Fibroblast of villous mesenchyme (primary cell): Measurements from ENCODE around the gene VPS37B. TPM values are rescaled to one million over a fixed set of nuclear protein-coding genes. Genes with fewer than 3 reads are reported as not detected.
A peak's percentile ranks its signal among the peaks of the same experiment; 100 is the strongest.

ENCODE experiments used
- DNase-seq: peaks from one replicate; pipeline ENCODE4 v3.0.0-alpha.2; 2010; ENCODE audit warnings: low read depth
- H3K4me3 ChIP-seq: 2 replicates; pipeline ENCODE4 v1.5.1; 2011; ENCODE audit warnings: low read depth, mild to moderate bottlenecking, low read length
- CTCF ChIP-seq: IDR thresholded peaks from 2 replicates; pipeline ENCODE4 v1.5.1; 2012; ENCODE audit warnings: low read depth, mild to moderate bottlenecking, low read length; ENCODE audit not compliant: insufficient read depth
- total RNA-seq: library from RNA; depleted of rRNA; stranded (reverse); fragments of >200 nt; gene quantifications from 2 replicates; pipeline ENCODE4 v1.2.3, GENCODE V29; 2012

VPS37B gene
- total RNA-seq, 1 donor: 21.2 TPM

- TF ChIP-seq CTCF: no peak
- DNase-seq: no peak
- no peak overlapping the region for H3K4me3 ChIP-seq
Observed at GRCh38 chr12:122838841-122839240, 57.1 kb downstream of the VPS37B start.

GRCh38 chr12:122837306-122838265 is 58.3 kb downstream of the VPS37B start:
- H3K4me3 ChIP-seq: no peak overlapping the region
- no peak for DNase-seq
- no peak for TF ChIP-seq CTCF

GRCh38 chr12:122836027-122836921 is 59.6 kb downstream of the VPS37B start:
- peak overlapping the region; percentile 64 for H3K4me3 ChIP-seq
- peak; percentile 56 for DNase-seq
- no peak for TF ChIP-seq CTCF

DNA sequence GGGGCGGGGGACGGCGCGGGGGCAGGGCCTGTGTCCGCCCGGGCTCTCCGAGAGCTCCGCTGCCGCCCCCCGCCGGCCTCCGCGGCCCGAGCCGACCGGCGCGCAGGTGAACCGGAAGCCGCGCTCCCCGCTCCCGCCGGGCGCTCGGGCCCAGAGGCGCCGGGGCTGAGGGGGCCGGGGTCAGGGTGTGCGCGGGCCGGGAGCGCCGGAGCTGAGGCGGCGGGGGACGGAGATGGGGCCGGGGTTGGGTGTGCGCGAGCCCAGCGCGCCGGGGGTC is 60.2 kb downstream of the VPS37B start:
- peak; percentile 21 for DNase-seq
- H3K4me3 ChIP-seq: peak overlapping the region; percentile 64
- TF ChIP-seq CTCF: no peak

GRCh38 chr12:122834921-122835749 is 60.8 kb downstream of the VPS37B start, which contains the start of gene HIP1R:
Gene HIP1R (plus strand): TSS chr12:122835457. CDS start chr12:122835551, 94 bp downstream.
- no peak for TF ChIP-seq CTCF
- peak; percentile 16 for DNase-seq
- H3K4me3 ChIP-seq: peak within 1 kb of the TSS; percentile 64
